CD4-positive, alpha-beta memory T cell (primary cell): ENCODE measurements around the gene CAPS. TPM values are rescaled to one million over a fixed set of nuclear protein-coding genes. Genes with fewer than 3 reads are reported as not detected.

ENCODE experiments used
- CTCF ChIA-PET: fragments of 350-600 bp; sonication (Branson Sonifier 250); formaldehyde crosslinking; loops from one replicate; lab custom pipeline; 2021; ENCODE audit warnings: inconsistent platforms; ENCODE audit not compliant: partially characterized antibody; lab: Charles Lee
- POLR2A ChIA-PET: fragments of 350-600 bp; sonication (Branson Sonifier 250); formaldehyde crosslinking; loops from one replicate; lab custom pipeline; 2021; ENCODE audit not compliant: partially characterized antibody; lab: Charles Lee
- DNase-seq, 5 donors: peaks; one replicate each; pipeline versions ENCODE4 v3.0.0 to v3.0.0-alpha.2; 2020 to 2022; ENCODE audit warnings: mixed read lengths in 1 of 5
- H3K27ac ChIP-seq: one replicate; pipeline ENCODE4 v1.7.0; 2013; ENCODE audit warnings: low read depth, low read length
- H3K27me3 ChIP-seq: 2 replicates; pipeline ENCODE4 v1.7.0; 2013; ENCODE audit warnings: mild to moderate bottlenecking, low read length, moderate library complexity; ENCODE audit not compliant: insufficient read depth
- H3K36me3 ChIP-seq: 2 replicates; pipeline ENCODE4 v1.7.0; 2013; ENCODE audit warnings: mild to moderate bottlenecking, low read length, moderate library complexity; ENCODE audit not compliant: insufficient read depth
- H3K4me1 ChIP-seq: 2 replicates; pipeline ENCODE4 v1.7.0; 2013; ENCODE audit warnings: mild to moderate bottlenecking, low read length, moderate library complexity; ENCODE audit not compliant: insufficient read depth
- H3K4me3 ChIP-seq, 2 donors: one replicate each; pipeline ENCODE4 v1.7.0; 2013; ENCODE audit warnings: low read length in 2 of 2, mild to moderate bottlenecking in 1 of 2
- H3K9me3 ChIP-seq, 2 donors: one replicate each; pipeline ENCODE4 v1.7.0; 2013; ENCODE audit warnings: low read length in 2 of 2, control low read depth in 1 of 2; ENCODE audit not compliant: control insufficient read depth in 1 of 2
- H3K27ac Mint-ChIP-seq, 7 donors: one replicate each; pipeline ENCODE4 v1.8.0; 2020 to 2021; ENCODE audit warnings: mixed read lengths in 7 of 7, mild to moderate bottlenecking in 6 of 7, inconsistent platforms in 3 of 7, moderate library complexity in 3 of 7
- H3K27me3 Mint-ChIP-seq, 2 donors: one replicate each; pipeline ENCODE4 v1.8.0; 2020 to 2021; ENCODE audit warnings: mixed read lengths in 2 of 2
- H3K36me3 Mint-ChIP-seq, 2 donors: one replicate each; pipeline ENCODE4 v1.8.0; 2020 to 2021; ENCODE audit warnings: mixed read lengths in 2 of 2, inconsistent platforms in 1 of 2, mild to moderate bottlenecking in 1 of 2
- H3K4me1 Mint-ChIP-seq, 4 donors: one replicate each; pipeline ENCODE4 v1.8.0; 2020 to 2021; ENCODE audit warnings: mixed read lengths in 4 of 4, mild to moderate bottlenecking in 1 of 4
- H3K4me3 Mint-ChIP-seq, 8 donors: one replicate each; pipeline ENCODE4 v1.8.0; 2020 to 2021; ENCODE audit warnings: mixed read lengths in 8 of 8, mild to moderate bottlenecking in 7 of 8, moderate library complexity in 6 of 8, inconsistent platforms in 3 of 8
- H3K9me3 Mint-ChIP-seq, 8 donors: one replicate each; pipeline ENCODE4 v1.8.0; 2020 to 2021; ENCODE audit warnings: mixed read lengths in 8 of 8, mild to moderate bottlenecking in 5 of 8, inconsistent platforms in 3 of 8, moderate library complexity in 1 of 8
- intact Hi-C: fragments of 100-400 bp; cut with micrococcal nuclease; formaldehyde crosslinking; loops from one replicate; pipeline ENCODE4 v1.15.1; 2023
- polyA plus RNA-seq, 2 donors: library from polyadenylated mRNA; unstranded; fragments of 300-500 nt; fragmentation: Illumina TruSeq; gene quantifications; one replicate each; pipeline ENCODE4 v1.2.3, GENCODE V29; 2021
- total RNA-seq, 2 experiments: library from RNA; stranded (reverse); gene quantifications; one replicate each; pipeline ENCODE4 v1.2.3, GENCODE V29; 2021

The CAPS gene
- total and polyA plus RNA-seq, 4 experiments from 2014 or later, result 1.7 to 68.0 (median 34.6) TPM

GRCh38 chr19:5892772-5893275, 21.2 kb upstream of the CAPS start:
- Histone ChIP-seq H3K4me3 (no peak overlapping the region), H3K27me3 (no peaks in the 10 kb centered on the region), H3K9me3 (no peaks in the 10 kb centered on the region), H3K36me3 (peaks cover 11% of the 10 kb centered on the region), H3K4me1 (no peaks in the 10 kb centered on the region), H3K27ac (no peak overlapping the region)
- no peak overlapping the region for H3K4me3 Mint-ChIP-seq
- peaks cover 0 to 5% of the 10 kb centered on the region in 2 donors for H3K27me3 Mint-ChIP-seq
- H3K27ac Mint-ChIP-seq, result no peak overlapping the region
- intact Hi-C loops, result loop anchor here (1.0 kb wide), 1 partner anchor 89 kb away; no protein-coding TSS in a partner anchor
- ChIA-PET POLR2A (interaction anchor here (1.0 to 3.6 kb wide), 2 partner anchors 11 to 12 kb away, joined by 4 to 20 read pairs; partner anchors contain the start of genes NDUFA11 and VMAC), CTCF (interaction anchor here (1.4 kb wide), 1 partner anchor 89 kb away, joined by 6 read pairs; no protein-coding TSS in a partner anchor)
- peaks cover 0 to 3% (median under 1%) of the 10 kb centered on the region in 4 donors for H3K4me1 Mint-ChIP-seq
- no peak for DNase-seq
- peaks cover 0 to 1% (median 0%) of the 10 kb centered on the region in 8 donors for H3K9me3 Mint-ChIP-seq
- H3K36me3 Mint-ChIP-seq, result peaks cover 4% of the 10 kb centered on the region in 2 donors

- intact Hi-C loops, result no loop called here
- H3K4me3 Mint-ChIP-seq, result no peak overlapping the region
- no peak overlapping the region for H3K27ac Mint-ChIP-seq
- H3K4me3 ChIP-seq, result no peak overlapping the region
- peaks cover 0 to 5% of the 10 kb centered on the region in 2 donors for H3K27me3 Mint-ChIP-seq
- DNase-seq, result no peak
- no peaks in the 10 kb centered on the region for H3K27me3 ChIP-seq
- no peaks in the 10 kb centered on the region for H3K9me3 Mint-ChIP-seq
- ChIA-PET CTCF (interaction anchor here (1.4 kb wide), 1 partner anchor 89 kb away, joined by 6 read pairs; no protein-coding TSS in a partner anchor), POLR2A (interaction anchor here (1.0 kb wide), 1 partner anchor 11 kb away, joined by 4 read pairs; the partner anchor contains the start of gene VMAC)
- peaks cover 0 to 3% (median under 1%) of the 10 kb centered on the region in 4 donors for H3K4me1 Mint-ChIP-seq
- H3K36me3 ChIP-seq, result peaks cover 17% of the 10 kb centered on the region
- peaks cover 4% of the 10 kb centered on the region in 2 donors for H3K36me3 Mint-ChIP-seq
- no peak overlapping the region for H3K27ac ChIP-seq
- H3K9me3 ChIP-seq, result no peaks in the 10 kb centered on the region
- no peaks in the 10 kb centered on the region for H3K4me1 ChIP-seq
Measured at GRCh38 chr19:5893296-5893903, 20.7 kb upstream of the CAPS start.

- ChIA-PET POLR2A (interaction anchor here (1.0 kb wide), 1 partner anchor 10 kb away, joined by 4 read pairs; the partner anchor contains the start of gene VMAC), CTCF (interaction anchor here (1.4 kb wide), 1 partner anchor 90 kb away, joined by 6 read pairs; no protein-coding TSS in a partner anchor)
- Mint-ChIP-seq H3K27me3 (peaks cover 0 to 5% of the 10 kb centered on the region in 2 donors), H3K36me3 (peaks cover 4% of the 10 kb centered on the region in 2 donors), H3K4me3 (no peak overlapping the region), H3K4me1 (peaks cover 0 to 3% (median under 1%) of the 10 kb centered on the region in 4 donors), H3K27ac (no peak overlapping the region), H3K9me3 (no peaks in the 10 kb centered on the region)
- DNase-seq, result no peak
- intact Hi-C loops, result no loop called here
- Histone ChIP-seq H3K27ac (no peak overlapping the region), H3K36me3 (peaks cover 17% of the 10 kb centered on the region), H3K4me3 (no peak overlapping the region), H3K4me1 (no peaks in the 10 kb centered on the region), H3K27me3 (no peaks in the 10 kb centered on the region), H3K9me3 (no peaks in the 10 kb centered on the region)
Measured at GRCh38 chr19:5893907-5894703, 19.9 kb upstream of the CAPS start.

GRCh38 chr19:5894704-5895349, 19.2 kb upstream of the CAPS start:
- H3K4me1 Mint-ChIP-seq, result peaks cover 0 to 4% (median under 1%) of the 10 kb centered on the region in 4 donors
- peaks cover under 1% of the 10 kb centered on the region for H3K4me1 ChIP-seq
- H3K4me3 Mint-ChIP-seq, result no peak overlapping the region
- ChIA-PET POLR2A (no interaction called here), CTCF (no interaction called here)
- H3K27ac ChIP-seq, result no peak overlapping the region
- H3K27me3 Mint-ChIP-seq, result peaks cover 0 to under 1% of the 10 kb centered on the region in 2 donors
- H3K27me3 ChIP-seq, result no peaks in the 10 kb centered on the region
- H3K36me3 Mint-ChIP-seq, result peaks cover 4% of the 10 kb centered on the region in 2 donors
- H3K27ac Mint-ChIP-seq, result no peak overlapping the region
- no peaks in the 10 kb centered on the region for H3K9me3 ChIP-seq
- DNase-seq, result no peak
- no peaks in the 10 kb centered on the region for H3K9me3 Mint-ChIP-seq
- intact Hi-C loops, result no loop called here
- H3K36me3 ChIP-seq, result peaks cover 17% of the 10 kb centered on the region
- H3K4me3 ChIP-seq, result no peak overlapping the region

GRCh38 chr19:5895409-5895808, 18.6 kb upstream of the CAPS start:
- Histone ChIP-seq H3K36me3 (peaks cover 17% of the 10 kb centered on the region), H3K9me3 (no peaks in the 10 kb centered on the region), H3K4me3 (no peak overlapping the region), H3K4me1 (peaks cover 4% of the 10 kb centered on the region), H3K27ac (no peak overlapping the region), H3K27me3 (no peaks in the 10 kb centered on the region)
- Mint-ChIP-seq H3K4me3 (no peak overlapping the region), H3K9me3 (no peaks in the 10 kb centered on the region), H3K27me3 (no peaks in the 10 kb centered on the region), H3K4me1 (peaks cover 0 to 8% (median 4%) of the 10 kb centered on the region in 4 donors), H3K27ac (no peak overlapping the region), H3K36me3 (peaks cover 7 to 8% of the 10 kb centered on the region in 2 donors)
- POLR2A ChIA-PET, result no interaction called here
- no peak for DNase-seq
- intact Hi-C loops, result no loop called here
- CTCF ChIA-PET, result no interaction called here

GRCh38 chr19:5895890-5896289, 18.2 kb upstream of the CAPS start:
- H3K4me1 ChIP-seq, result peaks cover 4% of the 10 kb centered on the region
- no peaks in the 10 kb centered on the region for H3K27me3 ChIP-seq
- H3K27ac ChIP-seq, result no peak overlapping the region
- ChIA-PET CTCF (no interaction called here), POLR2A (no interaction called here)
- H3K4me3 Mint-ChIP-seq, result no peak overlapping the region
- intact Hi-C loops, result no loop called here
- no peak overlapping the region for H3K27ac Mint-ChIP-seq
- H3K9me3 Mint-ChIP-seq, result no peaks in the 10 kb centered on the region
- no peak for DNase-seq
- H3K27me3 Mint-ChIP-seq, result no peaks in the 10 kb centered on the region
- peaks cover 7 to 8% of the 10 kb centered on the region in 2 donors for H3K36me3 Mint-ChIP-seq
- no peaks in the 10 kb centered on the region for H3K9me3 ChIP-seq
- peaks cover 17% of the 10 kb centered on the region for H3K36me3 ChIP-seq
- peaks cover 1 to 8% (median 5%) of the 10 kb centered on the region in 4 donors for H3K4me1 Mint-ChIP-seq
- H3K4me3 ChIP-seq, result no peak overlapping the region
